Endodermal cell (in vitro differentiated cells): ENCODE measurements around the gene AEBP1. TPM values are rescaled to one million over a fixed set of nuclear protein-coding genes. Genes with fewer than 3 reads are reported as not detected.

Source experiments
- DNase-seq: peaks from one replicate; pipeline ENCODE4 v3.0.0-alpha.2; 2017
- H3K27ac ChIP-seq: 2 replicates; pipeline ENCODE4 v1.5.1; 2013; ENCODE audit warnings: mild to moderate bottlenecking, low read depth, low read length, moderate library complexity
- H3K27me3 ChIP-seq: 2 replicates; pipeline ENCODE4 v1.6.1; 2013; ENCODE audit warnings: mild to moderate bottlenecking, low read length, moderate library complexity; ENCODE audit not compliant: insufficient read depth, control insufficient read depth, poor library complexity, severe bottlenecking
- H3K36me3 ChIP-seq: 2 replicates; pipeline ENCODE4 v1.7.0; 2013; ENCODE audit warnings: mild to moderate bottlenecking, low read length, moderate library complexity; ENCODE audit not compliant: control insufficient read depth, insufficient read depth
- H3K4me1 ChIP-seq: one replicate; pipeline ENCODE4 v1.7.0; 2013; ENCODE audit warnings: low read length; ENCODE audit not compliant: control insufficient read depth, insufficient read depth
- H3K4me3 ChIP-seq: 2 replicates; pipeline ENCODE4 v1.5.1; 2013; ENCODE audit warnings: mild to moderate bottlenecking, low read length, moderate library complexity
- H3K9ac ChIP-seq: 2 replicates; pipeline ENCODE4 v1.6.1; 2013; ENCODE audit warnings: mild to moderate bottlenecking, low read length, moderate library complexity; ENCODE audit not compliant: poor library complexity, severe bottlenecking; ENCODE audit errors: extremely low read depth
- H3K9me3 ChIP-seq: 2 replicates; pipeline ENCODE4 v1.6.1; 2013; ENCODE audit warnings: mild to moderate bottlenecking, low read length, moderate library complexity; ENCODE audit not compliant: control insufficient read depth
- H3K27ac Mint-ChIP-seq: 2 replicates; pipeline ENCODE4 v1.8.0; 2020; ENCODE audit warnings: mixed read lengths
- H3K27me3 Mint-ChIP-seq: 2 replicates; pipeline ENCODE4 v1.8.0; 2021; ENCODE audit warnings: mild to moderate bottlenecking, mixed read lengths; ENCODE audit not compliant: insufficient read depth
- H3K36me3 Mint-ChIP-seq: 2 replicates; pipeline ENCODE4 v1.8.0; 2020; ENCODE audit warnings: low read depth, mixed read lengths
- H3K4me1 Mint-ChIP-seq: 2 replicates; pipeline ENCODE4 v1.8.0; 2020; ENCODE audit warnings: mixed read lengths
- H3K4me3 Mint-ChIP-seq: 2 replicates; pipeline ENCODE4 v1.8.0; 2020; ENCODE audit warnings: mild to moderate bottlenecking, moderate library complexity, mixed read lengths
- H3K9me3 Mint-ChIP-seq: 2 replicates; pipeline ENCODE4 v1.8.0; 2020; ENCODE audit warnings: mild to moderate bottlenecking, mixed read lengths
- CTCF ChIP-seq: fragments of 200-600 bp; sonication (generic); conservative IDR thresholded peaks from 2 replicates; pipeline ENCODE4 v1.5.0; 2021; ENCODE audit warnings: antibody characterized with exemption, mild to moderate bottlenecking
- WGBS, 2 experiments: methylation state at CpG; one replicate each; pipeline versions ENCODE4 v1.1.5 to v1.1.7; 2013; ENCODE audit warnings: missing lambda C conversion rate in 2 of 2, mixed read lengths in 1 of 2; ENCODE audit not compliant: insufficient coverage in 1 of 2, insufficient read length in 1 of 2; 5-methylcytosine and 5-hydroxymethylcytosine counted together
- total RNA-seq, 2 donors: library from RNA; stranded (reverse); fragmentation: NEBNext Ultra II Directional in 1 of 2; extraction: Animal tissue kit (Norgen Biotek cat#: 25700) in 1 of 2; gene quantifications; 2 replicates in 1 of 2; 3 replicates in 1 of 2; pipeline ENCODE4 v1.2.1, GENCODE V29; 2021

The AEBP1 gene
- total RNA-seq, 2 donors from 2014 or later, result 55.2 to 65.8 TPM

- Mint-ChIP-seq H3K36me3 (peaks cover 28% of the 10 kb centered on the region), H3K4me3 (peak overlapping the region; percentile 80), H3K4me1 (no peaks in the 10 kb centered on the region), H3K27me3 (peaks cover 17% of the 10 kb centered on the region), H3K27ac (no peak overlapping the region), H3K9me3 (no peaks in the 10 kb centered on the region)
- H3K36me3 ChIP-seq, result peaks cover 24% of the 10 kb centered on the region
- no peaks in the 10 kb centered on the region for H3K4me1 ChIP-seq
- 93 to 100% methylated on average over 1 to 9 of the region's 11 CpGs for WGBS, 2 experiments
- no peak overlapping the region for H3K27ac ChIP-seq
- no peaks in the 10 kb centered on the region for H3K27me3 ChIP-seq
- peak overlapping the region; percentile 91 for H3K4me3 ChIP-seq
- no peak for DNase-seq
- TF ChIP-seq CTCF, result no peak
- no peak overlapping the region for H3K9ac ChIP-seq
- no peaks in the 10 kb centered on the region for H3K9me3 ChIP-seq
Measured at GRCh38 chr7:44080686-44081265, 23.4 kb upstream of the AEBP1 start.

- Histone ChIP-seq H3K36me3 (peaks cover 21% of the 10 kb centered on the region), H3K27ac (no peak overlapping the region), H3K9ac (no peak overlapping the region), H3K4me1 (no peaks in the 10 kb centered on the region), H3K9me3 (no peaks in the 10 kb centered on the region), H3K27me3 (no peaks in the 10 kb centered on the region), H3K4me3 (peak overlapping the region; percentile 91)
- no peak for TF ChIP-seq CTCF
- Mint-ChIP-seq H3K27ac (no peak overlapping the region), H3K36me3 (peaks cover 24% of the 10 kb centered on the region), H3K4me3 (peak overlapping the region; percentile 80), H3K27me3 (peaks cover 17% of the 10 kb centered on the region), H3K9me3 (no peaks in the 10 kb centered on the region), H3K4me1 (no peaks in the 10 kb centered on the region)
- WGBS, 2 experiments, result 93 to 96% methylated on average over 7 to 8 of the region's 9 CpGs
- DNase-seq, result no peak
Measured at GRCh38 chr7:44081266-44081748, 22.8 kb upstream of the AEBP1 start.

- no peak overlapping the region for H3K27ac ChIP-seq
- H3K27ac Mint-ChIP-seq, result peak overlapping the region; percentile 58
- no peaks in the 10 kb centered on the region for H3K4me1 Mint-ChIP-seq
- no peaks in the 10 kb centered on the region for H3K4me1 ChIP-seq
- H3K27me3 ChIP-seq, result no peaks in the 10 kb centered on the region
- peaks cover 18% of the 10 kb centered on the region for H3K36me3 ChIP-seq
- no peaks in the 10 kb centered on the region for H3K9me3 ChIP-seq
- peak overlapping the region; percentile 80 for H3K4me3 Mint-ChIP-seq
- TF ChIP-seq CTCF, result no peak
- 0 to 1% methylated on average over 13 to 53 of the region's 54 CpGs for WGBS, 2 experiments
- peak overlapping the region; percentile 41 for H3K9ac ChIP-seq
- H3K27me3 Mint-ChIP-seq, result peaks cover 17% of the 10 kb centered on the region
- peaks cover 11% of the 10 kb centered on the region for H3K36me3 Mint-ChIP-seq
- H3K9me3 Mint-ChIP-seq, result no peaks in the 10 kb centered on the region
- H3K4me3 ChIP-seq, result peak overlapping the region; percentile 82
- peak; percentile 99 for DNase-seq
Measured at GRCh38 chr7:44082541-44083207, 21.5 kb upstream of the AEBP1 start.
